Fibroblast of lung (primary cell): ENCODE data around the gene TTF2.

Experiments
- CTCF ChIP-seq, 2 donors: IDR thresholded peaks in 1 of 2; conservative IDR thresholded peaks in 1 of 2; 1 replicate in 1 of 2; 2 replicates in 1 of 2; pipeline ENCODE4 v1.5.1; 2011 to 2012; ENCODE audit warnings: low read length in 2 of 2, control low read depth in 1 of 2, inconsistent platforms in 1 of 2, low read depth in 1 of 2, mild to moderate bottlenecking in 1 of 2
- EZH2 ChIP-seq: IDR thresholded peaks from 2 replicates; pipeline ENCODE4 v1.5.1; 2012; ENCODE audit warnings: low read length, control low read depth, mild to moderate bottlenecking; ENCODE audit errors: missing control alignments

- TF ChIP-seq CTCF (conservative IDR thresholded peaks at IDR 0.05 in 1 of 2, IDR thresholded peaks at IDR 0.05 in 1 of 2; ENCODE audit: low read depth in 1 of 2, low read length in 2 of 2) (peak; percentile 72 to 75), EZH2 (no peak)
Observed at GRCh38 chr1:117121589-117122329, 61.6 kb downstream of the TTF2 start, which contains the start of gene TRIM45.
